ENCODE results near the gene PDE7B.

The PDE7B gene

GRCh38 chr6:136158971-136159370 lies 307.5 kb downstream of the PDE7B start:
- no peak for DNase-seq

GRCh38 chr6:136160250-136160649 lies 308.7 kb downstream of the PDE7B start:
- no peak for DNase-seq

- DNase-seq: no peak
Measured at GRCh38 chr6:136161950-136162349, 310.4 kb downstream of the PDE7B start.

GRCh38 chr6:136163260-136163659 lies 311.8 kb downstream of the PDE7B start:
- DNase-seq: no peak

- DNase-seq: no peak
Measured at GRCh38 chr6:136166815-136167214, 315.3 kb downstream of the PDE7B start.

- DNase-seq: no peak
Measured at GRCh38 chr6:136169394-136170148, 318.1 kb downstream of the PDE7B start.

- DNase-seq: peak in 1 of 5 experiments; percentile 41
Measured at GRCh38 chr6:136171231-136171630, 319.7 kb downstream of the PDE7B start.

GRCh38 chr6:136173519-136174507 lies 322.3 kb downstream of the PDE7B start:
- peak in 1 of 5 experiments; percentile 87 for DNase-seq

- no peak for DNase-seq
Measured at GRCh38 chr6:136174510-136174909, 323.0 kb downstream of the PDE7B start.

GRCh38 chr6:136175873-136176272 lies 324.4 kb downstream of the PDE7B start:
- no peak for DNase-seq

- peak in 1 of 5 experiments; percentile 12 for DNase-seq
Measured at GRCh38 chr6:136178749-136179148, 327.2 kb downstream of the PDE7B start.

GRCh38 chr6:136180704-136181511 lies 329.4 kb downstream of the PDE7B start:
- DNase-seq: no peak

- DNase-seq: no peak
Measured at GRCh38 chr6:136181512-136181833, 330.0 kb downstream of the PDE7B start.

- no peak for DNase-seq
Measured at GRCh38 chr6:136181861-136182260, 330.4 kb downstream of the PDE7B start.

- no peak for DNase-seq
Measured at GRCh38 chr6:136184738-136185137, 333.2 kb downstream of the PDE7B start.

- peak in 1 of 5 experiments; percentile 30 for DNase-seq
Measured at GRCh38 chr6:136186363-136186762, 334.9 kb downstream of the PDE7B start.

GRCh38 chr6:136188486-136188885 lies 337.0 kb downstream of the PDE7B start:
- no peak for DNase-seq

- no peak for DNase-seq
Measured at GRCh38 chr6:136189104-136189503, 337.6 kb downstream of the PDE7B start.

- no peak for DNase-seq
Measured at GRCh38 chr6:136191606-136192312, 340.3 kb downstream of the PDE7B start.

- no peak for DNase-seq
Measured at GRCh38 chr6:136192902-136193301, 341.4 kb downstream of the PDE7B start.

GRCh38 chr6:136201732-136202131 lies 350.2 kb downstream of the PDE7B start:
- DNase-seq: peak in 1 of 5 experiments; percentile 18

- no peak for DNase-seq
Measured at GRCh38 chr6:136208783-136209182, 357.3 kb downstream of the PDE7B start.
